K562 (cell line): ENCODE measurements around the gene NRSN2. TPM values are rescaled to one million over a fixed set of nuclear protein-coding genes. Genes with fewer than 3 reads are reported as not detected.
A peak's percentile ranks its signal among the peaks of the same experiment; 100 is the strongest.

Experiments used
- ETV6 ChIP-seq, 3 experiments: fragments of 150-350 bp in 1 of 3; sonication (generic) in 1 of 3; formaldehyde crosslinking in 1 of 3; IDR thresholded peaks; 2 replicates each; pipeline versions ENCODE4 v1.6.1 to v1.8.0; 2014 to 2022; ENCODE audit warnings: borderline replicate concordance in 2 of 3, low read depth in 2 of 3, antibody characterized with exemption in 1 of 3, low read length in 1 of 3, mild to moderate bottlenecking in 1 of 3, missing genetic modification reagents in 1 of 3
- MBD2 ChIP-seq: sonication (generic); IDR thresholded peaks from 2 replicates; pipeline ENCODE4 v1.6.1; 2016; ENCODE audit warnings: low read depth, borderline replicate concordance
- NCOA4 ChIP-seq: fragments of 450-650 bp; IDR thresholded peaks from 2 replicates; pipeline ENCODE4 v1.6.1; 2018; ENCODE audit warnings: mild to moderate bottlenecking; ENCODE audit not compliant: partially characterized antibody
- NRF1 ChIP-seq, 2 experiments: fragments of 450-650 bp; IDR thresholded peaks in 1 of 2; conservative IDR thresholded peaks in 1 of 2; 2 replicates each; pipeline ENCODE4 v1.6.1; 2014; ENCODE audit warnings: mild to moderate bottlenecking in 2 of 2
- POLR3A ChIP-seq: IDR thresholded peaks from 2 replicates; pipeline ENCODE4 v1.6.1; 2011; ENCODE audit warnings: borderline replicate concordance, mild to moderate bottlenecking, moderate library complexity; ENCODE audit not compliant: insufficient read length, insufficient read depth; ENCODE audit errors: extremely low read depth
- RBM14 ChIP-seq: fragments of 200-400 bp; formaldehyde crosslinking; IDR thresholded peaks from 2 replicates; pipeline ENCODE4 v1.6.1; 2018; ENCODE audit warnings: low read depth, mild to moderate bottlenecking, low read length, moderate library complexity, borderline replicate concordance; ENCODE audit not compliant: insufficient read depth
- RUNX1 ChIP-seq: sonication (generic); IDR thresholded peaks from 2 replicates; pipeline ENCODE4 v1.6.1; 2016; ENCODE audit warnings: antibody characterized with exemption, low read depth
- SAFB2 ChIP-seq: fragments of 200-400 bp; formaldehyde crosslinking; IDR thresholded peaks from 2 replicates; pipeline ENCODE4 v1.6.1; 2018; ENCODE audit warnings: borderline replicate concordance, low read length, low read depth, moderate library complexity; ENCODE audit not compliant: severe bottlenecking
- ZNF140 ChIP-seq: fragments of 250-450 bp; sonication (Bioruptor Pico); IDR thresholded peaks from 2 replicates; pipeline ENCODE4 v1.8.0; 2021; ENCODE audit warnings: moderate library complexity, mild to moderate bottlenecking, inconsistent platforms
- ZNF224 ChIP-seq: sonication (generic); formaldehyde crosslinking; IDR thresholded peaks from 2 replicates; pipeline ENCODE4 v1.8.0; 2022; ENCODE audit warnings: mild to moderate bottlenecking, missing genetic modification reagents
- ZNF311 ChIP-seq: fragments of 250-450 bp; sonication (Bioruptor Pico); IDR thresholded peaks from 2 replicates; pipeline ENCODE4 v1.4.0; 2020; ENCODE audit warnings: mild to moderate bottlenecking, moderate library complexity
- ZNF431 ChIP-seq: sonication (generic); formaldehyde crosslinking; IDR thresholded peaks from 2 replicates; pipeline ENCODE4 v1.8.0; 2022; ENCODE audit warnings: mild to moderate bottlenecking, missing genetic modification reagents
- ZNF444 ChIP-seq: fragments of 250-450 bp; sonication (Bioruptor Pico); IDR thresholded peaks from 2 replicates; pipeline ENCODE4 v1.4.0; 2020; ENCODE audit warnings: mild to moderate bottlenecking, moderate library complexity
- polyA plus RNA-seq, 8 experiments: library from polyadenylated mRNA; depleted of rRNA in 4 of 8; stranded (reverse) in 5 of 8; unstranded in 3 of 8; fragments of >200 nt; fragmentation: Nextera tagmentation in 2 of 8; fragmentation: Illumina TruSeq in 1 of 8; extraction: Ambion mirVana in 2 of 8; extraction: Trizol in 1 of 8; gene quantifications; 2 replicates each; pipeline versions ENCODE4 v1.2.1 to v1.2.3, GENCODE V29; 2011 to 2014; ENCODE audit warnings: inconsistent platforms in 1 of 8, missing spikeins in 1 of 8
- total RNA-seq, 7 experiments: library from RNA; depleted of rRNA in 6 of 7; stranded (reverse); fragments of >200 nt in 6 of 7; fragmentation: Illumina TruSeq in 2 of 7; extraction: Trizol in 2 of 7; gene quantifications; 2 replicates each; pipeline versions ENCODE4 v1.2.1 to v1.2.3, GENCODE V29; 2011 to 2021; ENCODE audit warnings: low replicate concordance in 1 of 7
- TF ChIP-seq, protein P1 (sequence below): fragments of 450-650 bp; IDR thresholded peaks from 2 replicates; pipeline ENCODE4 v1.6.1; 2016; ENCODE audit warnings: antibody characterized with exemption
- TF ChIP-seq, protein P2 (sequence below): fragments of 200-800 bp; sonication (Bioruptor generic); IDR thresholded peaks from 2 replicates; pipeline ENCODE4 v1.6.1; 2017; ENCODE audit warnings: missing genetic modification characterization, missing compliant biosample characterization
- TF ChIP-seq, protein P3 (sequence below): sonication (generic); formaldehyde crosslinking; IDR thresholded peaks from 2 replicates; pipeline ENCODE4 v1.4.0; 2020; ENCODE audit warnings: mild to moderate bottlenecking, missing genetic modification reagents
- TF ChIP-seq, protein P4 (sequence below): fragments of 250-450 bp; sonication (Bioruptor Pico); IDR thresholded peaks from 2 replicates; pipeline ENCODE4 v1.4.0; 2020
- TF ChIP-seq, protein P5 (sequence below): fragments of 450-650 bp; IDR thresholded peaks from 2 replicates; pipeline ENCODE4 v1.6.1; 2016; ENCODE audit warnings: borderline replicate concordance

NRSN2 gene
- total and polyA plus RNA-seq, 9 of the 15 experiments (the other 6 are each of a cell fraction or from before 2014, with no cell fraction given) = 7.5 to 29.7 (median 11.1) TPM

DNA sequence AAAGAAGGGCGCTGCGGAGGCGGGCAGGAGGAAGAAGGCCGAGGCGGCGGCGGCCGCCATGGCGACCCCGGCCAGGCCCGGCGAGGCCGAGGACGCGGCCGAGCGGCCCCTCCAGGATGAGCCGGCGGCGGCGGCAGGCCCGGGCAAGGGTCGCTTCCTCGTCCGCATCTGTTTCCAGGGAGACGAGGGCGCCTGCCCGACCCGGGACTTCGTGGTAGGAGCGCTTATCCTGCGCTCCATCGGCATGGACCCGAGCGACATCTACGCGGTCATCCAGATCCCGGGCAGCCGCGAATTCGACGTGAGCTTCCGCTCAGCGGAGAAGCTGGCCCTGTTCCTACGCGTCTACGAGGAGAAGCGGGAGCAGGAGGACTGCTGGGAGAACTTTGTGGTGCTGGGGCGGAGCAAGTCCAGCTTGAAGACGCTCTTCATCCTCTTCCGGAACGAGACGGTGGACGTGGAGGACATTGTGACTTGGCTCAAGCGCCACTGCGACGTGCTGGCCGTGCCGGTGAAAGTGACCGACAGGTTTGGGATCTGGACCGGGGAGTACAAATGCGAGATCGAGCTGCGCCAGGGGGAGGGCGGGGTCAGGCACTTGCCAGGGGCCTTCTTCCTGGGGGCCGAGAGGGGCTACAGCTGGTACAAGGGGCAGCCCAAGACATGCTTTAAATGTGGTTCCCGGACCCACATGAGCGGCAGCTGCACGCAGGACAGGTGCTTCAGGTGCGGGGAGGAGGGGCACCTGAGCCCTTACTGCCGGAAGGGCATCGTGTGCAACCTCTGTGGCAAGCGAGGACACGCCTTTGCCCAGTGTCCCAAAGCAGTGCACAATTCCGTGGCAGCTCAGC is 48.8 kb upstream of the NRSN2 start (continued):
- TF ChIP-seq, protein P1, sequence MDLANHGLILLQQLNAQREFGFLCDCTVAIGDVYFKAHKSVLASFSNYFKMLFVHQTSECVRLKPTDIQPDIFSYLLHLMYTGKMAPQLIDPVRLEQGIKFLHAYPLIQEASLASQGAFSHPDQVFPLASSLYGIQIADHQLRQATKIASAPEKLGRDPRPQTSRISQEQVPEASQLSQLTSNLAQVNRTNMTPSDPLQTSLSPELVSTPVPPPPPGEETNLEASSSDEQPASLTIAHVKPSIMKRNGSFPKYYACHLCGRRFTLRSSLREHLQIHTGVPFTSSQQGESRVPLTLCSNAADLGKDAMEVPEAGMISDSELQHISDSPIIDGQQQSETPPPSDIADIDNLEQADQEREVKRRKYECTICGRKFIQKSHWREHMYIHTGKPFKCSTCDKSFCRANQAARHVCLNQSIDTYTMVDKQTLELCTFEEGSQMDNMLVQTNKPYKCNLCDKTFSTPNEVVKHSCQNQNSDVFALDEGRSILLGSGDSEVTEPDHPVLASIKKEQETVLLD = no peak
- TF ChIP-seq NRF1 (conservative IDR thresholded peaks at IDR 0.05 in 1 of 2, IDR thresholded peaks at IDR 0.05 in 1 of 2) (peak; percentile 28 to 35; a peak in 3 of 4 replicates), ZNF431 (CRISPR knock-in tag) (no peak), POLR3A (no peak), RUNX1 (no peak), MBD2 (no peak), ZNF444 (CRISPR knock-in tag) (no peak), ZNF224 (CRISPR knock-in tag) (no peak), RBM14 (no peak), ZNF311 (no peak), SAFB2 (no peak), ETV6 (IDR thresholded peaks at IDR 0.05; ENCODE audit: borderline replicate concordance in 1 of 2, low read depth in 2 of 2, low read length in 1 of 2) (no peak), ETV6 (CRISPR knock-in tag; IDR thresholded peaks at IDR 0.05; ENCODE audit: borderline replicate concordance) (no peak), NCOA4 (no peak), ZNF140 (CRISPR knock-in tag) (no peak)
- TF ChIP-seq, protein P2, sequence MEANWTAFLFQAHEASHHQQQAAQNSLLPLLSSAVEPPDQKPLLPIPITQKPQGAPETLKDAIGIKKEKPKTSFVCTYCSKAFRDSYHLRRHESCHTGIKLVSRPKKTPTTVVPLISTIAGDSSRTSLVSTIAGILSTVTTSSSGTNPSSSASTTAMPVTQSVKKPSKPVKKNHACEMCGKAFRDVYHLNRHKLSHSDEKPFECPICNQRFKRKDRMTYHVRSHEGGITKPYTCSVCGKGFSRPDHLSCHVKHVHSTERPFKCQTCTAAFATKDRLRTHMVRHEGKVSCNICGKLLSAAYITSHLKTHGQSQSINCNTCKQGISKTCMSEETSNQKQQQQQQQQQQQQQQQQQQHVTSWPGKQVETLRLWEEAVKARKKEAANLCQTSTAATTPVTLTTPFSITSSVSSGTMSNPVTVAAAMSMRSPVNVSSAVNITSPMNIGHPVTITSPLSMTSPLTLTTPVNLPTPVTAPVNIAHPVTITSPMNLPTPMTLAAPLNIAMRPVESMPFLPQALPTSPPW (CRISPR knock-in tag) = 0 out of 2 replicates have a peak, but pooled peaks have one; percentile 11
- TF ChIP-seq, protein P3, sequence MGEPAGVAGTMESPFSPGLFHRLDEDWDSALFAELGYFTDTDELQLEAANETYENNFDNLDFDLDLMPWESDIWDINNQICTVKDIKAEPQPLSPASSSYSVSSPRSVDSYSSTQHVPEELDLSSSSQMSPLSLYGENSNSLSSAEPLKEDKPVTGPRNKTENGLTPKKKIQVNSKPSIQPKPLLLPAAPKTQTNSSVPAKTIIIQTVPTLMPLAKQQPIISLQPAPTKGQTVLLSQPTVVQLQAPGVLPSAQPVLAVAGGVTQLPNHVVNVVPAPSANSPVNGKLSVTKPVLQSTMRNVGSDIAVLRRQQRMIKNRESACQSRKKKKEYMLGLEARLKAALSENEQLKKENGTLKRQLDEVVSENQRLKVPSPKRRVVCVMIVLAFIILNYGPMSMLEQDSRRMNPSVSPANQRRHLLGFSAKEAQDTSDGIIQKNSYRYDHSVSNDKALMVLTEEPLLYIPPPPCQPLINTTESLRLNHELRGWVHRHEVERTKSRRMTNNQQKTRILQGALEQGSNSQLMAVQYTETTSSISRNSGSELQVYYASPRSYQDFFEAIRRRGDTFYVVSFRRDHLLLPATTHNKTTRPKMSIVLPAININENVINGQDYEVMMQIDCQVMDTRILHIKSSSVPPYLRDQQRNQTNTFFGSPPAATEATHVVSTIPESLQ (CRISPR knock-in tag) = no peak
- TF ChIP-seq, protein P4, sequence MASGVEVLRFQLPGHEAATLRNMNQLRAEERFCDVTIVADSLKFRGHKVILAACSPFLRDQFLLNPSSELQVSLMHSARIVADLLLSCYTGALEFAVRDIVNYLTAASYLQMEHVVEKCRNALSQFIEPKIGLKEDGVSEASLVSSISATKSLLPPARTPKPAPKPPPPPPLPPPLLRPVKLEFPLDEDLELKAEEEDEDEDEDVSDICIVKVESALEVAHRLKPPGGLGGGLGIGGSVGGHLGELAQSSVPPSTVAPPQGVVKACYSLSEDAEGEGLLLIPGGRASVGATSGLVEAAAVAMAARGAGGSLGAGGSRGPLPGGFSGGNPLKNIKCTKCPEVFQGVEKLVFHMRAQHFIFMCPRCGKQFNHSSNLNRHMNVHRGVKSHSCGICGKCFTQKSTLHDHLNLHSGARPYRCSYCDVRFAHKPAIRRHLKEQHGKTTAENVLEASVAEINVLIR = no peak
- TF ChIP-seq, protein P5, sequence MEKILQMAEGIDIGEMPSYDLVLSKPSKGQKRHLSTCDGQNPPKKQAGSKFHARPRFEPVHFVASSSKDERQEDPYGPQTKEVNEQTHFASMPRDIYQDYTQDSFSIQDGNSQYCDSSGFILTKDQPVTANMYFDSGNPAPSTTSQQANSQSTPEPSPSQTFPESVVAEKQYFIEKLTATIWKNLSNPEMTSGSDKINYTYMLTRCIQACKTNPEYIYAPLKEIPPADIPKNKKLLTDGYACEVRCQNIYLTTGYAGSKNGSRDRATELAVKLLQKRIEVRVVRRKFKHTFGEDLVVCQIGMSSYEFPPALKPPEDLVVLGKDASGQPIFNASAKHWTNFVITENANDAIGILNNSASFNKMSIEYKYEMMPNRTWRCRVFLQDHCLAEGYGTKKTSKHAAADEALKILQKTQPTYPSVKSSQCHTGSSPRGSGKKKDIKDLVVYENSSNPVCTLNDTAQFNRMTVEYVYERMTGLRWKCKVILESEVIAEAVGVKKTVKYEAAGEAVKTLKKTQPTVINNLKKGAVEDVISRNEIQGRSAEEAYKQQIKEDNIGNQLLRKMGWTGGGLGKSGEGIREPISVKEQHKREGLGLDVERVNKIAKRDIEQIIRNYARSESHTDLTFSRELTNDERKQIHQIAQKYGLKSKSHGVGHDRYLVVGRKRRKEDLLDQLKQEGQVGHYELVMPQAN = 0 out of 2 replicates have a peak, but pooled peaks have one; percentile 38
